WERI-Rb-1 (cell line): ENCODE data around the gene CRLF1.

Experiments used
- DNase-seq: peaks from one replicate; pipeline ENCODE4 v3.0.0-alpha.2; 2020
- H3K27ac ChIP-seq: fragments of 250-450 bp; sonication (Bioruptor Pico); 2 replicates; pipeline ENCODE4 v1.5.1; 2020; ENCODE audit warnings: mild to moderate bottlenecking, moderate library complexity
- H3K27me3 ChIP-seq: fragments of 250-450 bp; sonication (Bioruptor Pico); 2 replicates; pipeline ENCODE4 v1.5.1; 2021; ENCODE audit warnings: mild to moderate bottlenecking, low read depth, moderate library complexity; ENCODE audit not compliant: insufficient read depth, severe bottlenecking
- H3K36me3 ChIP-seq: fragments of 250-450 bp; sonication (Bioruptor Pico); 2 replicates; pipeline ENCODE4 v1.5.1; 2020; ENCODE audit warnings: mild to moderate bottlenecking, moderate library complexity
- H3K4me3 ChIP-seq: 2 replicates; pipeline ENCODE4 v1.5.1; 2011; ENCODE audit warnings: low read depth, mild to moderate bottlenecking, control low read depth, low read length
- H3K9me3 ChIP-seq: fragments of 250-450 bp; sonication (Bioruptor Pico); 2 replicates; pipeline ENCODE4 v1.5.1; 2021; ENCODE audit warnings: mild to moderate bottlenecking, moderate library complexity; ENCODE audit not compliant: severe bottlenecking
- TF ChIP-seq, protein P1 (sequence below): IDR thresholded peaks from 2 replicates; pipeline ENCODE4 v1.5.1; 2011; ENCODE audit warnings: low read depth, mild to moderate bottlenecking, control low read depth, inconsistent platforms, low read length

Gene CRLF1

DNA sequence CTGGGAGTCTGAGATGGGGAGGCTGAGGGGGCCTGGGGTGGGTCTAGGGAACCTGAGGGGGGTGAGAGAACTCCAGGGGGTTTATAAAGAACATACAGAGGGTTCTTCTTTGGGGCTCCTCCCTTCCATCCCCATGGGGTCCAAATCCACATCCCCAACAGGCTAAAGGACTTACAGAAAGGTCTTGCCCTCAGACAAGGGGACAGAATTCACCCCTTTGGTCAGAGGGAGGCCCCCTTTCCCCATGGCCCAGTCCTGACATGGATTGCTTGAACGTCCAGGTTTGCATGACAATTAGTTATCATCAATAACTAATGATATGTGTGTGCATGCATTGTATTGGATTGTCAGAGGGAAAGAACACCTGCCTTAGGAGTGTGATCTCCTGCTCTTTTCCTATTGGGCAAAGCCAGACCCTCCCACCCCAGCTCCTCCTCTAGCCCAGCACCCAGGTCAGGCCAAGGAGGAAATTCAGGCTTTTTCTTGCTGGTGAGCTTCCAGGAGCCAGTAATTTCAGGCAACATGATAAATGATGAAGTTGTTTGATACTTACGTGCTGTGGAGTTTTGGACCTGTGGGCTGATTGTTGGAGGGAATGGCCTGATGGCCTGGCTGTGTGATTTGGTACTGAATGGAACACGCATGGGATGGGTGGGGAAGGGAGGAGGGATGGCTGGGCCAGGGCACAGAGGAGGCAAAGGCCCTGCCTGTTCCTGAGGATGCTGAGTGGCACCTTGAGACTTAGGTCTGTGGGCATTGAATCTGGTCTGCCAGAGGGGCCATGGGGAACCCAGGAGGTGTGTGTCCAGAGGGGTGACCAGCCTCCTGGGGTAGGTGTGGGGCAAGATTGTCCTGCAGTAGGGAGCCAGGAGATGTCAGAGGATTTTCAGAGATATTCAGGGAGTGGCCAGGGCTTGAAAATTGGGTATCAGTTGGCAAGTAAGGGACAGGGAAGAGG, 31.4 kb upstream of the CRLF1 start:
- no peak for DNase-seq
- TF ChIP-seq, protein P1, sequence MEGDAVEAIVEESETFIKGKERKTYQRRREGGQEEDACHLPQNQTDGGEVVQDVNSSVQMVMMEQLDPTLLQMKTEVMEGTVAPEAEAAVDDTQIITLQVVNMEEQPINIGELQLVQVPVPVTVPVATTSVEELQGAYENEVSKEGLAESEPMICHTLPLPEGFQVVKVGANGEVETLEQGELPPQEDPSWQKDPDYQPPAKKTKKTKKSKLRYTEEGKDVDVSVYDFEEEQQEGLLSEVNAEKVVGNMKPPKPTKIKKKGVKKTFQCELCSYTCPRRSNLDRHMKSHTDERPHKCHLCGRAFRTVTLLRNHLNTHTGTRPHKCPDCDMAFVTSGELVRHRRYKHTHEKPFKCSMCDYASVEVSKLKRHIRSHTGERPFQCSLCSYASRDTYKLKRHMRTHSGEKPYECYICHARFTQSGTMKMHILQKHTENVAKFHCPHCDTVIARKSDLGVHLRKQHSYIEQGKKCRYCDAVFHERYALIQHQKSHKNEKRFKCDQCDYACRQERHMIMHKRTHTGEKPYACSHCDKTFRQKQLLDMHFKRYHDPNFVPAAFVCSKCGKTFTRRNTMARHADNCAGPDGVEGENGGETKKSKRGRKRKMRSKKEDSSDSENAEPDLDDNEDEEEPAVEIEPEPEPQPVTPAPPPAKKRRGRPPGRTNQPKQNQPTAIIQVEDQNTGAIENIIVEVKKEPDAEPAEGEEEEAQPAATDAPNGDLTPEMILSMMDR: no peak
- Histone ChIP-seq H3K27ac (no peak overlapping the region), H3K4me3 (peak overlapping the region; percentile 89), H3K9me3 (no peaks in the 10 kb centered on the region), H3K36me3 (peaks cover 3% of the 10 kb centered on the region; the same call in 1 of the 2 replicates), H3K27me3 (no peaks in the 10 kb centered on the region)

GRCh38 chr19:18636969-18637629, 30.5 kb upstream of the CRLF1 start, which contains the start of gene KLHL26:
TSS of gene KLHL26 (plus strand) at chr19:18637028. CDS start at chr19:18637055, 27 bp downstream.
- TF ChIP-seq, protein P1: no peak
- no peaks in the 10 kb centered on the region for H3K9me3 ChIP-seq
- no peaks in the 10 kb centered on the region for H3K27me3 ChIP-seq
- peak within 1 kb of the TSS; percentile 89 for H3K4me3 ChIP-seq
- H3K27ac ChIP-seq: peak within 1 kb of the TSS; percentile 73
- DNase-seq: no peak
- peaks cover 3% of the 10 kb centered on the region; the same call in 1 of the 2 replicates for H3K36me3 ChIP-seq

GRCh38 chr19:18636183-18636968, 29.8 kb upstream of the CRLF1 start:
- H3K4me3 ChIP-seq: peak overlapping the region; percentile 58
- H3K9me3 ChIP-seq: no peaks in the 10 kb centered on the region

DNA sequence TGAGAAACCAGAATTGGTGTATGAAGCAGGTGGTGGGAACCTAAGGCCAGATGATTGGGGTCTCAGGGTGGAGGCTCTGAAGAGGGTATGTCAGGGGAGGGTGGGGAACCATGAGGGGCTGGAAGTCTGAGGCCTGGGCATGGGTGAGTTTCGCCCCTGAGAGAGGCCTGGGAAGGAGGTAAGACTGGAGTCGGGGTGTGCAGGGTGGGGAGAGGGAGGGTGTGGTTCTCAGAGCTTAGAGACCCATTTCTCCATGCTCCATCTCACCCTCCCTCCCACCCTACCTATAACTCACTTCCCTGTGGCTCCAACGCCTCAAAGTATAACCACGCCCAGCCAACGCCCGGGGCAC, 29.2 kb upstream of the CRLF1 start:
- Histone ChIP-seq H3K27ac (no peak overlapping the region), H3K27me3 (no peaks in the 10 kb centered on the region), H3K9me3 (no peaks in the 10 kb centered on the region), H3K4me3 (no peak overlapping the region), H3K36me3 (peaks cover 3% of the 10 kb centered on the region; the same call in 1 of the 2 replicates)
- DNase-seq: no peak
- TF ChIP-seq, protein P1: no peak

More at GRCh38 chr19:18636183-18636968, 29.8 kb upstream of the CRLF1 start:
- Histone ChIP-seq H3K27ac (peak overlapping the region; percentile 25; the same call in 1 of the 2 replicates), H3K27me3 (no peaks in the 10 kb centered on the region), H3K36me3 (peaks cover 3% of the 10 kb centered on the region; the same call in 1 of the 2 replicates)
- TF ChIP-seq, protein P1: no peak
- peak; percentile 98 for DNase-seq

DNA sequence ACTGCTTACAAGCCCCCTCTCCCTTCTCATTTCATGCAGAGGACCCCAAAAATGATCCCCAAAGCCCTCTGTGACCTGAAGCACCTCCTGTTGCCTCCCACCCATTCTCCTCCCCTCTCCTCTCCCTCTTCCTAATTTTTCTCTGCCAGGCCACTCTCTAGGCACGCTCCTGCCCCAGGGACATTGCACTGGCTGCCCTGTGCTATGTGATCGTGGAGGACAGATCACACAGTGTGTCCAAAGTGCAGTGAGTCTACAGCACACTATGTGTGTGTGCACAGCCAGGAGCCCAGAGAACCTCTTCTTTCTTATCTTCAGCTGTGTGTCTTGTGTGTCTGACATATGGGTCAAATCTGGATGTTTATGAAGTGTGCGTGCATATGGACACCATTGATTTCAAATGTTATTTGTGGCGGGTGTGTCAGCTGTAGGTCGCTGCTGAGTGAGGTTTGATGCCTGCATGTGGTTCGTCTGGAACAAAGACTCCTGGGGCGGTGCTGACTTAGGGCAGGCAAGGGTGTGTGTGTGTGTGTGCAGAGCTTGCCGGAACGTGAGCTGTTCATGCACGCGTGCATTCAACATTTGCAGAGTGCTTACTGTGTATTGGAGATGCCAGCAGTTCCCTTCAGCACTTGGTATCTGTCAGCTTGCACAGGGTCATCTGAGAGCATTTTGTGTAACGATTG, 28.2 kb upstream of the CRLF1 start:
- Histone ChIP-seq H3K27me3 (no peaks in the 10 kb centered on the region), H3K4me3 (no peak overlapping the region), H3K36me3 (peaks cover 3% of the 10 kb centered on the region; the same call in 1 of the 2 replicates), H3K9me3 (no peaks in the 10 kb centered on the region), H3K27ac (no peak overlapping the region)
- DNase-seq: no peak
- TF ChIP-seq, protein P1: no peak
